Measurements from ENCODE around the gene TREX2. TPM values are rescaled to one million over a fixed set of nuclear protein-coding genes. Genes with fewer than 3 reads are reported as not detected.

TREX2 gene
- polyA plus RNA-seq, 1 donor from 2014 or later = not detected

DNA sequence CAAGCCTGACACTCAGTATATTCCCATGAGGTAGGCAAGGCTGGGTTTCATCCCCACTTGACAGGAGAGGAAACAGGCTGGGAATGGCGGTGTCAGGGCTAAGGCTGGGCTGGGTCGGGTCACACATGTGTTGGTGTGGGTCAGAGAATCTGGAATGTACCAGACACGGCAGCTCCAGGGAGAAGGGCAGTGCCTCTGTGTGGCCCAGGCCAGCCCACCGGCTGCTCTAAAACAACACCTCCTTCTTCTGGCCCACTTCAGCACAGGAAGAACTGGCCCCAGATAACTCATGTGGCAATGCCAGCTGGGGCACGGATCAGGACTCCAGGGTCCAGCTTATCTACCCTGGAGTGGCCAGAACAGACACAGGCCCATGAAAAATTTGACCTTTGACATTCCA lies 18.3 kb upstream of the TREX2 start:
- no peaks in the 10 kb centered on the region for H4K20me1 ChIP-seq (ENCODE audit: insufficient read depth)
- no peaks in the 10 kb centered on the region for H3F3A ChIP-seq (ENCODE audit: insufficient read depth, low read length, poor library complexity, severe bottlenecking)
- no peak overlapping the region for H3K9ac ChIP-seq (ENCODE audit: low read length)
- no peak for TF ChIP-seq EZH2 (IDR thresholded peaks at IDR 0.05; ENCODE audit: borderline replicate concordance, insufficient read depth, low read length, poor library complexity, severe bottlenecking)
- no peaks in the 10 kb centered on the region for H3K9me2 ChIP-seq (ENCODE audit: insufficient read depth, low read length)
- H3K4me2 ChIP-seq (ENCODE audit: low read length) = no peak overlapping the region
- no peaks in the 10 kb centered on the region for H3K9me3 ChIP-seq (ENCODE audit: low read length)
- H3K4me3 ChIP-seq (ENCODE audit: low read length) = no peak overlapping the region
- H3K27me3 ChIP-seq (ENCODE audit: insufficient read depth, low read depth, low read length) = no peaks in the 10 kb centered on the region
- H3K36me3 ChIP-seq (ENCODE audit: insufficient read depth, low read length) = no peaks in the 10 kb centered on the region
- H3K79me2 ChIP-seq (replicated peaks; ENCODE audit: insufficient read depth, low read length) = no peaks in the 10 kb centered on the region
- H2AFZ ChIP-seq (ENCODE audit: low read depth, low read length) = no peak overlapping the region
- no peak overlapping the region for H3K27ac ChIP-seq (ENCODE audit: low read length)

DNA sequence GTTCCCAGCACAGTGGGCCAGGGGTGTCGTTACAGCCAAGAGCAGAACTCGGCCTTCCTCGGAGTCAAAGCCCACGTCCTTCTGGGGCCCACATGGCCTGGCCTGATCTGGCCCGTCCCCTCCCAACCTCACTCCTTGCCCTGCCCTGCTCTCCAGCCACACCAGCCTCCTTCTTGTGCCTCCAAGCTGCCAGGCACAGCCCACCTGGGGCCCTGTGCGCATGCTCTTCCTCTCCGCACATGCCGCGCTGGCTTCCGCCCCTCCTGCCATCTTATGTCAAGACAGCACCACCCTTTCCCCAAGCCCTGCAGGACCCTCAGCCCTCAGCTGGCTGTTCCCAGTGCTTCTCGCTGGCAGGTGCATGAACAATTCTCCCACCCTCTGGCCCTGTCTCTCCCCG lies 17.7 kb upstream of the TREX2 start:
- Histone ChIP-seq H3K4me3 (ENCODE audit: low read length) (no peak overlapping the region), H4K20me1 (ENCODE audit: insufficient read depth) (no peaks in the 10 kb centered on the region), H3K79me2 (replicated peaks; ENCODE audit: insufficient read depth, low read length) (no peaks in the 10 kb centered on the region), H3K27ac (ENCODE audit: low read length) (no peak overlapping the region), H3K36me3 (ENCODE audit: insufficient read depth, low read length) (no peaks in the 10 kb centered on the region), H3F3A (ENCODE audit: insufficient read depth, low read length, poor library complexity, severe bottlenecking) (no peaks in the 10 kb centered on the region), H3K9ac (ENCODE audit: low read length) (no peak overlapping the region), H3K9me2 (ENCODE audit: insufficient read depth, low read length) (no peaks in the 10 kb centered on the region), H2AFZ (ENCODE audit: low read depth, low read length) (no peak overlapping the region), H3K27me3 (ENCODE audit: insufficient read depth, low read depth, low read length) (no peaks in the 10 kb centered on the region), H3K4me2 (ENCODE audit: low read length) (no peak overlapping the region), H3K9me3 (ENCODE audit: low read length) (no peaks in the 10 kb centered on the region)
- TF ChIP-seq SMC3 (conservative IDR thresholded peaks at IDR 0.05; ENCODE audit: poor library complexity) = no peak
- no peak for TF ChIP-seq MXI1 (conservative IDR thresholded peaks at IDR 0.05; ENCODE audit: poor library complexity, severe bottlenecking)
- TF ChIP-seq TAF1 (IDR thresholded peaks at IDR 0.05; ENCODE audit: low read depth) = no peak
- TF ChIP-seq, protein P1, sequence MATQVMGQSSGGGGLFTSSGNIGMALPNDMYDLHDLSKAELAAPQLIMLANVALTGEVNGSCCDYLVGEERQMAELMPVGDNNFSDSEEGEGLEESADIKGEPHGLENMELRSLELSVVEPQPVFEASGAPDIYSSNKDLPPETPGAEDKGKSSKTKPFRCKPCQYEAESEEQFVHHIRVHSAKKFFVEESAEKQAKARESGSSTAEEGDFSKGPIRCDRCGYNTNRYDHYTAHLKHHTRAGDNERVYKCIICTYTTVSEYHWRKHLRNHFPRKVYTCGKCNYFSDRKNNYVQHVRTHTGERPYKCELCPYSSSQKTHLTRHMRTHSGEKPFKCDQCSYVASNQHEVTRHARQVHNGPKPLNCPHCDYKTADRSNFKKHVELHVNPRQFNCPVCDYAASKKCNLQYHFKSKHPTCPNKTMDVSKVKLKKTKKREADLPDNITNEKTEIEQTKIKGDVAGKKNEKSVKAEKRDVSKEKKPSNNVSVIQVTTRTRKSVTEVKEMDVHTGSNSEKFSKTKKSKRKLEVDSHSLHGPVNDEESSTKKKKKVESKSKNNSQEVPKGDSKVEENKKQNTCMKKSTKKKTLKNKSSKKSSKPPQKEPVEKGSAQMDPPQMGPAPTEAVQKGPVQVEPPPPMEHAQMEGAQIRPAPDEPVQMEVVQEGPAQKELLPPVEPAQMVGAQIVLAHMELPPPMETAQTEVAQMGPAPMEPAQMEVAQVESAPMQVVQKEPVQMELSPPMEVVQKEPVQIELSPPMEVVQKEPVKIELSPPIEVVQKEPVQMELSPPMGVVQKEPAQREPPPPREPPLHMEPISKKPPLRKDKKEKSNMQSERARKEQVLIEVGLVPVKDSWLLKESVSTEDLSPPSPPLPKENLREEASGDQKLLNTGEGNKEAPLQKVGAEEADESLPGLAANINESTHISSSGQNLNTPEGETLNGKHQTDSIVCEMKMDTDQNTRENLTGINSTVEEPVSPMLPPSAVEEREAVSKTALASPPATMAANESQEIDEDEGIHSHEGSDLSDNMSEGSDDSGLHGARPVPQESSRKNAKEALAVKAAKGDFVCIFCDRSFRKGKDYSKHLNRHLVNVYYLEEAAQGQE (IDR thresholded peaks at IDR 0.05; ENCODE audit: borderline replicate concordance) = no peak

DNA sequence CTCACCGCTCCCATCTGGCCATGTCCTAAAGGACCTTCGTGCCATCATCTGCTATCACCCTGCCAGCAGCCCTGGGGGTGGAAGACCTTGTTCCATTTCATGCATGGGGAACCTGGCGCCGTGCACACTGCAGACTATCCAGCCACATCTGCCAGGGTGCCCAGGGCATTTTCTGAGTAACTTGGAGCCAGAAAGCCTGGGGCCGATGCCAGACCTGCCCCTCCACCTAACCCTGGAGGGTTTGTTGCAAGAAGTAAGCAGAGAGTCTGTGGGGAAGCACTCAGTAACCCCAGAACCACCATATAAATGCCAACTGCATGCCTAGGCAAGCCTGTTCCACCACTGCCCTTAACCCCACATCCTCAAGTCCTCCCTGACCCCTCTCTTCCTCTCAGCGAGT lies 17.2 kb upstream of the TREX2 start:
- no peaks in the 10 kb centered on the region for H4K20me1 ChIP-seq (ENCODE audit: insufficient read depth)
- H3K27ac ChIP-seq (ENCODE audit: low read length) = no peak overlapping the region
- no peaks in the 10 kb centered on the region for H3K79me2 ChIP-seq (replicated peaks; ENCODE audit: insufficient read depth, low read length)
- no peak for TF ChIP-seq POLR2AphosphoS5 (IDR thresholded peaks at IDR 0.05)
- TF ChIP-seq, protein P2, sequence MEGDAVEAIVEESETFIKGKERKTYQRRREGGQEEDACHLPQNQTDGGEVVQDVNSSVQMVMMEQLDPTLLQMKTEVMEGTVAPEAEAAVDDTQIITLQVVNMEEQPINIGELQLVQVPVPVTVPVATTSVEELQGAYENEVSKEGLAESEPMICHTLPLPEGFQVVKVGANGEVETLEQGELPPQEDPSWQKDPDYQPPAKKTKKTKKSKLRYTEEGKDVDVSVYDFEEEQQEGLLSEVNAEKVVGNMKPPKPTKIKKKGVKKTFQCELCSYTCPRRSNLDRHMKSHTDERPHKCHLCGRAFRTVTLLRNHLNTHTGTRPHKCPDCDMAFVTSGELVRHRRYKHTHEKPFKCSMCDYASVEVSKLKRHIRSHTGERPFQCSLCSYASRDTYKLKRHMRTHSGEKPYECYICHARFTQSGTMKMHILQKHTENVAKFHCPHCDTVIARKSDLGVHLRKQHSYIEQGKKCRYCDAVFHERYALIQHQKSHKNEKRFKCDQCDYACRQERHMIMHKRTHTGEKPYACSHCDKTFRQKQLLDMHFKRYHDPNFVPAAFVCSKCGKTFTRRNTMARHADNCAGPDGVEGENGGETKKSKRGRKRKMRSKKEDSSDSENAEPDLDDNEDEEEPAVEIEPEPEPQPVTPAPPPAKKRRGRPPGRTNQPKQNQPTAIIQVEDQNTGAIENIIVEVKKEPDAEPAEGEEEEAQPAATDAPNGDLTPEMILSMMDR (IDR thresholded peaks at IDR 0.05; ENCODE audit: poor library complexity, severe bottlenecking) = no peak
- TF ChIP-seq, protein P1 (IDR thresholded peaks at IDR 0.05; ENCODE audit: borderline replicate concordance) = no peak
- TF ChIP-seq MXI1 (conservative IDR thresholded peaks at IDR 0.05; ENCODE audit: poor library complexity, severe bottlenecking) = no peak
- TF ChIP-seq RAD21 (conservative IDR thresholded peaks at IDR 0.05) = no peak
- no peak for TF ChIP-seq EP300 (conservative IDR thresholded peaks at IDR 0.05; ENCODE audit: poor library complexity, severe bottlenecking)
- TF ChIP-seq SMC3 (conservative IDR thresholded peaks at IDR 0.05; ENCODE audit: poor library complexity) = no peak
- TF ChIP-seq EZH2 (IDR thresholded peaks at IDR 0.05; ENCODE audit: borderline replicate concordance, insufficient read depth, low read length, poor library complexity, severe bottlenecking) = no peak
- TF ChIP-seq TAF1 (IDR thresholded peaks at IDR 0.05; ENCODE audit: low read depth) = no peak
- no peak overlapping the region for H2AFZ ChIP-seq (ENCODE audit: low read depth, low read length)
- H3K9me2 ChIP-seq (ENCODE audit: insufficient read depth, low read length) = no peaks in the 10 kb centered on the region
- H3K4me2 ChIP-seq (ENCODE audit: low read length) = no peak overlapping the region
- no peak overlapping the region for H3K4me3 ChIP-seq (ENCODE audit: low read length)
- H3F3A ChIP-seq (ENCODE audit: insufficient read depth, low read length, poor library complexity, severe bottlenecking) = no peaks in the 10 kb centered on the region
- H3K27me3 ChIP-seq (ENCODE audit: insufficient read depth, low read depth, low read length) = no peaks in the 10 kb centered on the region
- H3K9me3 ChIP-seq (ENCODE audit: low read length) = no peaks in the 10 kb centered on the region
- H3K9ac ChIP-seq (ENCODE audit: low read length) = no peak overlapping the region
- no peaks in the 10 kb centered on the region for H3K36me3 ChIP-seq (ENCODE audit: insufficient read depth, low read length)
